ENCODE measurements around the gene DZANK1.

DNA sequence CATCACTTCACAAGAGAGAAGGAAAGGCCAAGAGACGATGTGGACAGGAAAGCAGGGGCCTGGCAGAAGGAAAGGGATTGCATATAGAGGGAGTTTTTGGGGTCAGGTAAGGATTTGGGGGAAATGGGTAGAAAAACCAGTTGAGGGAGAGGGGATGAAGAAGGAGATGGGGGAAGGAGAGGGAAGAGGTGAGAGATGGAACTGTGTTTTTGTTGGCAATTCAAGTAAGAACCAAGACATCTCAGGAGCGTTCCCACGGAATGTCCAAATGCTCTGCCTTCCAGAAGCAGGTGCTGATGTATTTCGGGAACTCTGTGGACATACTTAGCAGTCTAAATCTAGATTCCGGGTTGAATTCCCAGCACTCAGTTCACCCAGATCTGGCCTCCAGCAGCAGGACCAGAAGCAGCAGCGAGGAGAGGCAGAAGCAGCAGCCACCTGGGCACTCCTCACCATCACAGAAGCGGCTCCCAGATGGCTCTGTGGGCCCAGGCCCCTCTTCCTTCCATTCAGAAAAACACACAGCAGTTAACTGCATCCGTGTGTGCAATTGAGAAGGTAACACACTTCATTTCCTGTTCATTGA lies 88.8 kb downstream of the DZANK1 start:
- no peak for TF ChIP-seq POLR2AphosphoS5 (IDR thresholded peaks at IDR 0.05; ENCODE audit: low read depth, low read length)
- TF ChIP-seq, protein P1, sequence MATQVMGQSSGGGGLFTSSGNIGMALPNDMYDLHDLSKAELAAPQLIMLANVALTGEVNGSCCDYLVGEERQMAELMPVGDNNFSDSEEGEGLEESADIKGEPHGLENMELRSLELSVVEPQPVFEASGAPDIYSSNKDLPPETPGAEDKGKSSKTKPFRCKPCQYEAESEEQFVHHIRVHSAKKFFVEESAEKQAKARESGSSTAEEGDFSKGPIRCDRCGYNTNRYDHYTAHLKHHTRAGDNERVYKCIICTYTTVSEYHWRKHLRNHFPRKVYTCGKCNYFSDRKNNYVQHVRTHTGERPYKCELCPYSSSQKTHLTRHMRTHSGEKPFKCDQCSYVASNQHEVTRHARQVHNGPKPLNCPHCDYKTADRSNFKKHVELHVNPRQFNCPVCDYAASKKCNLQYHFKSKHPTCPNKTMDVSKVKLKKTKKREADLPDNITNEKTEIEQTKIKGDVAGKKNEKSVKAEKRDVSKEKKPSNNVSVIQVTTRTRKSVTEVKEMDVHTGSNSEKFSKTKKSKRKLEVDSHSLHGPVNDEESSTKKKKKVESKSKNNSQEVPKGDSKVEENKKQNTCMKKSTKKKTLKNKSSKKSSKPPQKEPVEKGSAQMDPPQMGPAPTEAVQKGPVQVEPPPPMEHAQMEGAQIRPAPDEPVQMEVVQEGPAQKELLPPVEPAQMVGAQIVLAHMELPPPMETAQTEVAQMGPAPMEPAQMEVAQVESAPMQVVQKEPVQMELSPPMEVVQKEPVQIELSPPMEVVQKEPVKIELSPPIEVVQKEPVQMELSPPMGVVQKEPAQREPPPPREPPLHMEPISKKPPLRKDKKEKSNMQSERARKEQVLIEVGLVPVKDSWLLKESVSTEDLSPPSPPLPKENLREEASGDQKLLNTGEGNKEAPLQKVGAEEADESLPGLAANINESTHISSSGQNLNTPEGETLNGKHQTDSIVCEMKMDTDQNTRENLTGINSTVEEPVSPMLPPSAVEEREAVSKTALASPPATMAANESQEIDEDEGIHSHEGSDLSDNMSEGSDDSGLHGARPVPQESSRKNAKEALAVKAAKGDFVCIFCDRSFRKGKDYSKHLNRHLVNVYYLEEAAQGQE (IDR thresholded peaks at IDR 0.05; ENCODE audit: insufficient read depth in 1 of 2, low read depth in 2 of 2, low read length in 2 of 2) = no peak
- no peak for TF ChIP-seq TAF1 (IDR thresholded peaks at IDR 0.05; ENCODE audit: borderline replicate concordance, insufficient read depth, low read length)
- no peak for TF ChIP-seq FOXP2 (optimal IDR thresholded peaks at IDR 0.05; ENCODE audit: borderline replicate concordance, extremely low read depth, extremely low read length, insufficient read depth)
- no peak for TF ChIP-seq SIN3A (IDR thresholded peaks at IDR 0.05; ENCODE audit: borderline replicate concordance, insufficient read depth, low read length)
